ENCODE results near the gene MMP14.

DNA sequence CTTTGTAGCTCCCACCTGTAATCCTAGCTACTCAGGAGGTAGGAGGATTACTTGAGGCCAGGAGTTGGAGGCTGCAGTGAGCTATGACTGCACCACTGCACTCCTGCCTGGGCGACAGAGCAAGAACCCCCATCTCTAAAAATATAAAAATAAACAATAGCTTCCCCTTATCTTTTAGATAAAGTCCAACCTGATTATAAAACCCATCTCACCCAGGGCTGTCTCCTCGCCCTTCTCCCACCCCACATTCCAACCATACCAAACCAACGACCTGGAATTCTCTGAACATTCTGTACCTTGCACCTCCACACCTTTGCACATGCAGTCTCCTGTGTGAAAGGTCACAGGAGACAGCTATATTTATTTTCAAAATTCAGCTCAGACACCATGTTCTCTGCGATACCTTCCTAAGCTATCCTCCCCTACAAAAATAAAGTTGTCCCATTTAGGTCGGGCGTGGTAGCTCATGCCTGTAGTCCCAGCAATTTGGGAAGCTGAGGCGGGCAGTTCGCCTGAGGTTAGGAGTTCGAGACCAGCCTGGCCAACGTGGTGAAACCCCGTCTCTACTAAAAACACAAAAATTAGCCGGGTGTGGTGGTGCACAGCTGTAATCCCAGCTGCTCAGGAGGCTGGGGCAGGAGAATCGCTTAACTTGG lies 28.8 kb upstream of the MMP14 start:
- TF ChIP-seq CTCF (IDR thresholded peaks at IDR 0.05) (no peak), POLR2A (IDR thresholded peaks at IDR 0.05) (no peak), POLR2AphosphoS5 (IDR thresholded peaks at IDR 0.05) (no peak)
